ENCODE measurements around the gene OR13C5.

GRCh38 chr9:104604801-104605200 lies 5.6 kb upstream of the OR13C5 start:
- no peak for TF ChIP-seq EZH2 (IDR thresholded peaks at IDR 0.05; ENCODE audit: low read length, missing control alignments)
- no peak for TF ChIP-seq CTCF (conservative IDR thresholded peaks at IDR 0.05 in 1 of 2, IDR thresholded peaks at IDR 0.05 in 1 of 2; ENCODE audit: low read depth in 1 of 2, low read length in 2 of 2)
